ENCODE measurements around the gene GADD45GIP1.
A peak's percentile ranks its signal among the peaks of the same experiment; 100 is the strongest.

Gene GADD45GIP1
- total RNA-seq, result 17.8 to 18.4 reads per million in 2 donors

- DNase-seq, result peak; percentile 54 to 91 (median 72)
These were observed at the start of gene GADD45GIP1 for GRCh38 chr19:12956446-12957388. GADD45GIP1 (minus strand) TSS chr19:12957223; CDS start chr19:12957212, 11 bp downstream.

- no peak for DNase-seq
These were observed 48.9 kb upstream of the GADD45GIP1 start for GRCh38 chr19:13005861-13006370.

- DNase-seq, result no peak
These were observed 48.2 kb upstream of the GADD45GIP1 start for GRCh38 chr19:13005253-13005652.

- DNase-seq, result no peak
These were observed 47.2 kb upstream of the GADD45GIP1 start for GRCh38 chr19:13004273-13004672.

GRCh38 chr19:13003081-13003480, 46.1 kb upstream of the GADD45GIP1 start:
- DNase-seq, result no peak

GRCh38 chr19:13002166-13002898, 45.3 kb upstream of the GADD45GIP1 start:
- DNase-seq, result no peak

- no peak for DNase-seq
These were observed 44.6 kb upstream of the GADD45GIP1 start for GRCh38 chr19:13001502-13002165.

- DNase-seq, result no peak
These were observed 44.1 kb upstream of the GADD45GIP1 start for GRCh38 chr19:13001166-13001501.

GRCh38 chr19:12997967-12998940, 41.2 kb upstream of the GADD45GIP1 start:
- DNase-seq, result no peak

- no peak for DNase-seq
These were observed 40.4 kb upstream of the GADD45GIP1 start for GRCh38 chr19:12997179-12997966.

- DNase-seq, result no peak
These were observed 39.5 kb upstream of the GADD45GIP1 start for GRCh38 chr19:12996406-12997094.

- DNase-seq, result no peak
These were observed 38.8 kb upstream of the GADD45GIP1 start for GRCh38 chr19:12995596-12996405.

GRCh38 chr19:12994701-12995595, 37.9 kb upstream of the GADD45GIP1 start, which contains the start of gene NFIX:
NFIX (plus strand) TSS chr19:12995475; CDS start chr19:12995838, 363 bp downstream.
- DNase-seq, result peak; percentile 28 to 46 (median 36)

GRCh38 chr19:12993562-12993961, 36.5 kb upstream of the GADD45GIP1 start:
- DNase-seq, result no peak

- no peak for DNase-seq
These were observed 35.7 kb upstream of the GADD45GIP1 start for GRCh38 chr19:12992729-12993128.

GRCh38 chr19:12991296-12991695, 34.3 kb upstream of the GADD45GIP1 start:
- DNase-seq, result no peak

- DNase-seq, result no peak
These were observed 33.8 kb upstream of the GADD45GIP1 start for GRCh38 chr19:12990853-12991252.

GRCh38 chr19:12990431-12990830, 33.4 kb upstream of the GADD45GIP1 start:
- no peak for DNase-seq

All from T-helper 2 cell (primary cell).